ENCODE data around the gene SESN1. TPM values are rescaled to one million over a fixed set of nuclear protein-coding genes. Genes with fewer than 3 reads are reported as not detected.

Gene SESN1
- total RNA-seq, 1 experiment from 2014 or later: 30.2 TPM

GRCh38 chr6:108961985-108962384, 132.7 kb downstream of the SESN1 start:
- CTCF ChIA-PET: no interaction called here
- Mint-ChIP-seq H3K27me3 (ENCODE audit: low read depth) (no peaks in the 10 kb centered on the region; the same call in 1 of the 2 replicates), H3K9me3 (no peaks in the 10 kb centered on the region), H3K4me1 (peaks cover 27% of the 10 kb centered on the region), H3K36me3 (no peaks in the 10 kb centered on the region), H3K4me3 (no peak overlapping the region), H3K27ac (no peak overlapping the region)
- no peak for DNase-seq (ENCODE audit: low spot score)
- ATAC-seq: no peak
- TF ChIP-seq ESRRA (CRISPR knock-in tag; IDR thresholded peaks at IDR 0.05; ENCODE audit: borderline replicate concordance) (no peak), SMAD4 (CRISPR knock-in tag; IDR thresholded peaks at IDR 0.05) (no peak), ATF2 (CRISPR knock-in tag; IDR thresholded peaks at IDR 0.05; ENCODE audit: borderline replicate concordance, low read depth) (no peak), PREB (CRISPR knock-in tag; IDR thresholded peaks at IDR 0.05; ENCODE audit: borderline replicate concordance) (no peak), NR1H2 (CRISPR knock-in tag; IDR thresholded peaks at IDR 0.05) (no peak), STAT6 (CRISPR knock-in tag; conservative IDR thresholded peaks at IDR 0.05; ENCODE audit: low read depth) (no peak), ZBTB21 (CRISPR knock-in tag; IDR thresholded peaks at IDR 0.05; ENCODE audit: borderline replicate concordance) (no peak), AFF4 (CRISPR knock-in tag; IDR thresholded peaks at IDR 0.05; ENCODE audit: borderline replicate concordance) (no peak), EMX1 (CRISPR knock-in tag; IDR thresholded peaks at IDR 0.05) (no peak), ATF1 (CRISPR knock-in tag; IDR thresholded peaks at IDR 0.05) (no peak), ELF4 (CRISPR knock-in tag; IDR thresholded peaks at IDR 0.05; ENCODE audit: low read depth) (no peak), ZSCAN18 (CRISPR knock-in tag; IDR thresholded peaks at IDR 0.05) (no peak), TCF7 (CRISPR knock-in tag; IDR thresholded peaks at IDR 0.05; ENCODE audit: low read depth) (no peak)
- POLR2A ChIA-PET: no interaction called here

- ChIA-PET CTCF (interaction anchor here (1.5 kb wide), 1 partner anchor 68 kb away, joined by 3 read pairs; no protein-coding TSS in a partner anchor), POLR2A (no interaction called here)
Measured at GRCh38 chr6:108961077-108961476, 133.6 kb downstream of the SESN1 start.

More at GRCh38 chr6:108961077-108961476, 133.6 kb downstream of the SESN1 start:
- H3K36me3 Mint-ChIP-seq: no peaks in the 10 kb centered on the region
- H3K27me3 Mint-ChIP-seq (ENCODE audit: low read depth): no peaks in the 10 kb centered on the region; the same call in 1 of the 2 replicates
- no peak overlapping the region for H3K4me3 Mint-ChIP-seq
- DNase-seq (ENCODE audit: low spot score) (no peak), ATAC-seq (no peak)
- H3K27ac Mint-ChIP-seq: no peak overlapping the region
- no peaks in the 10 kb centered on the region for H3K9me3 Mint-ChIP-seq
- H3K4me1 Mint-ChIP-seq: peaks cover 18% of the 10 kb centered on the region
- TF ChIP-seq EMX1 (CRISPR knock-in tag; IDR thresholded peaks at IDR 0.05) (no peak), ZNF396 (CRISPR knock-in tag; IDR thresholded peaks at IDR 0.05; ENCODE audit: borderline replicate concordance) (no peak), AR (CRISPR knock-in tag; IDR thresholded peaks at IDR 0.05) (no peak)
